GM18519 (cell line): ENCODE data around the gene ATP9A.
"Not testable (repeated sequence)": the region's sequence is repeated elsewhere in the genome, so short reads cannot be mapped to it uniquely, and the experiment has no call there.

Experiments
- ATAC-seq: cut with Tn5 transposase; IDR thresholded peaks from one replicate; pipeline ENCODE4 v1.9.1; 2021; ENCODE audit warnings: mild to moderate bottlenecking, moderate library complexity; ENCODE audit not compliant: unreplicated experiment, low FRiP score

ATP9A gene

DNA sequence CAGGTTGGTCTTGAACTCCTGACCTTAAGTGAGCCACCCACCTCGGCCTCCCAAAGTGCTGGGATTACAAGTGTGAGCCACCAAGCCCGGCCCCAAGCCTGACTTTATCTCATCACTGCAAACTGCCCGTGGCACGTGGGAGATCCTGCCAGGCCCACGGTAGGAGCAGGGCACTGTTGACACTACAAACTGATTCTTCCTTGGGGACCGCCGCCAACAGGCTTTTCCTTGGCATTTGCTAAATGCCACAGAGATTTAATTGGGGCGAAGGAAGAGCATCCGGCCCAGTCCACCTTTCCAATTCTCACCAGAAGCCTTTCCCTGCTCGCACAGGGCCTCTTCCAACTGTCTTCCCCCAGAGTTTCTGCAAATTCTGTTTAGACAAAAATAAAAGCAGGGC lies 11.0 kb downstream of the ATP9A start:
- no peak for ATAC-seq

DNA sequence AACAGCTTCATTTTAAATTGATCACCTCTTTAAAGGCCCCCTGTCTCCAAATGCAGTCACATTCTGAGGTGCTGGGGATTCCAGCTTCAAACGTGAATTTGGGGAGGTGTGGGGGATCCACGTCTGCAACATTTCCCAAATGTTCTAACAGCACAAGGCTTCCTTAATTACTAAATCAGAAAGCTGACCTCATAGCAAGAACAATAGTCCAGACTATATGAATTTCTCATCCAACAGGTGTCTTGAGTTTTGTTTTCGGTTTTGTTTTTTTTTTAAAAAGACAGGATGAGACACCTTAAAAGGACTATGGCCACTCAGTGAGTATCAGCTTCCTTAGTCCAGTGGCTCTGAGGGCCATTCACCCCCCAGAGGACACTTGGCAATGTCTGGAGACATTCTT lies 11.5 kb downstream of the ATP9A start:
- no peak for ATAC-seq

DNA sequence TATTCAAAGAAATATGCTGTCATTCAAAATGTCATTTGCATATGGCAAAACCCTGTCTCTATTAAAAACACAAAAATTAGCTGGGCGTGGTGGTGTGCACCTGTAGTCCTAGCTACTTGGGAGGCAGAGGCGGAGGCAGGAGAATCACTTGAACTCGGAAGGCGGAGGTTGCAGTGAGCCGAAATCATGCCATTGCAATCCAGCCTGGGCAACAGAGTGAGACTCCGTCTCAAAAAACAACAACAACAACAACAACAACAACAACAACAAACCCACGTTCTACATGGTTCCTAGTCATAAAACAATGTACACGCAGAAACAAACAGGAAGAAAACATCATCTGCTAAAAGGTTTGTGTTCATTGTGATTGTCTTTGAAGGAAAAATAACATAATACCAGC lies 15.0 kb downstream of the ATP9A start:
- not testable (repeated sequence) for ATAC-seq

DNA sequence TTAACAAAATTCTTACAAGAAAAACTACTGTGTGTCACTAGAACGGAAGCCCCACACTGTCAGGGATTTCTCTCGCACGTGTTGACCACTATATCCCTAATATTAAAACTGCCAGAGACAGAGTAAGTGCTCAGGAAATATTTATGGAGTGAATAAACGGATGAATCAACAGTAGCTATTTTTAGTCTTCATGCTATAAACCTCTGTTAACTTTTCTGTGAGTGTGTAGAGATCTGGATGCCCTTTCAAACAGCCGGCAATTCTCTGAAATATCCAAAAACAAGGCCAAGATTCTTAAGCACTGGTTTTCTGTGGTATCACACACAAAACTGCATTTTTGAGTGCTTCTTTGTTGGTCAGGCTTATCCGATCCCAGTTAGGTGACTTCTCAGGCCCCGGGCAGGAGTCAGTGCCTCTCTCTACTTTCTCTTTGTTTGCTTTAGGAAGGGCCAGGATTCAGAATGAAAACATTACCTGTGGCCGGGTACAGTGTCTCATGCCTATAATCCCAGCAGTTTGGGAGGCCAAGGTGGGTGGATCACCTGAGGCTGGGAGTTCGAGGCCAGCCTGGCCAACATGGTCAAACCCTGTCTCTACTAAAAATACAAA lies 15.7 kb downstream of the ATP9A start:
- no peak for ATAC-seq

DNA sequence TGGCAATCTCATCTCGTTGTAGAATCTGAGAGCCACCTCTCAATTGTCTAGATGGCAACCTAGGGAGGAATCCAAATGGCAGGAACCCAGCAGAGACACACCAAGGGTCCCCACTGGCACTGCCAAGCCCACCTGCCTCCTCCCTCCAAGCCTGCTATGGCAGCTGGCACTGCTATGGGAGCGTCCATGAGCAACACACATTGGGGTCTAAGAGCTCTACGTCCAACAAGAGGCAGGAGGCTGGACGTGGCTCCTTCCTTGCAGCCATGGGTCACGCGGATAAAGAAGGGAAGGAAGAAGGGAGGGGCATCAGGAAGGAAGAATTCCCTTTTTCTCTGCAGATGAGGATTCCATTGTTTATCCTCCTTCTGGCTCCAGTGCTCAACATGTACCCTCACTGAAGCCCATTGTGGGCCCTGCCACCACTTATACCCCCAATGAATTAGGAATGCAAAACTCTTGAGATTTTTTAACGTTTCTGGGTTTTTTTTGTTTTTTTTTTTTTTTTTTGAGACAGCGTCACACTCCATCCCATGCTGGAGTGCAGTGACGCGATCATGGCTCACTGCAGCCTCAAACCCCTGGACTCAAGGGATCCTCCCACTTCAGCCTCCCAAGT lies 17.3 kb downstream of the ATP9A start:
- no peak for ATAC-seq

DNA sequence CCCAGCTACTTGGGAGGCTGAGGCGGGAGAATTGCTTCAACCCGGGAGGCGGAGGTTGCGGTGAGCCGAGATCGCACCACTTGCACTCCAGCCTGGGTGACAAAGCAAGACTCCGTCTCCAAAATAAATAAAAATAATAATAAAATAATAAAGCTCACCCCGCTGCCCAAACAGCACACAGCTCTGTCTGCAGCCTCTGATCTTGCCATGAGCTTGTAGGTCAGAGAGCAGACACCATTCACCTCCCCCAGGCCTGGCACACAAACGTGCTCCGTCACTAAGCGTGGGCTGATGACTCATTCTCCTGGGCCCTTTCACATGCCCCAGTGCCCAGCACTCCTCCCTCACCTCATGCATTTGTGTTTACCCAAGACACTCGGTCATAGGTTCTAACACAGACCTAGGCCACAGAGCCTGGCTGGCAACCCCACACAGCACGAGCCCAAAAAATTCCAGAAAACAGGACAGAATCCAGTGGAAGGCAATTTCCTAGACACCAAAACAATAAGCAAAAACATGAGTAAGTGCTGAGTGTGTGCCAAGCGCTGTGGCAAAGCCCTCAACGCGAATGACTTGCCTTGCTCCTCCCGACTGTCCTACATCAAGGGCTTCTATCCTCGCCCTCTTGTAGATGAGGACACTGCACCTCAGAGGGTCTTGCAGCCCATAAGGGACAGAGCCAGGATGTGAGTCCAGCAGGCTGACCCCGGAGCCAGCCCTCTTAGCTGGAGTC lies 18.0 kb downstream of the ATP9A start:
- no peak for ATAC-seq

- ATAC-seq: no peak
Measured at GRCh38 chr20:51749674-51750036, 18.5 kb downstream of the ATP9A start.

- no peak for ATAC-seq
Measured at GRCh38 chr20:51747182-51747911, 20.8 kb downstream of the ATP9A start.

DNA sequence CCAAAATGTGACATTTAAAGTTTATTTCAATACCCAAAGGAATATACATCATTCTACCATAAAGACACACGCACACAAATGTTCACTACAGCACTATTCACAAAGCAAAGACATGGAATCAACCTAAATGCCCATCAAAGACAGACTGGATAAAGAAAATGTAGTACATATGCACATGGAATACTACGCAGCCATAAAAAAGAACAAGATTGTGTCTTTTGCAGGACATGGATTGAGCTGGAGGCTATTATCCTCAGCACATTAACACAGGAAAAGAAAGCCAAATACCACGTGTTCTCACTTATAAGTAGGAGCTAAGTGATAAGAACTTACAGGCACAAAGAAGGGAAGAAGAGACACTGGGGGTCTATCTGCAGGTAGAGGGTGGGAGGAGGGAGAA lies 22.4 kb downstream of the ATP9A start:
- no peak for ATAC-seq

- no peak for ATAC-seq
Measured at GRCh38 chr20:51740838-51741237, 27.4 kb downstream of the ATP9A start.

DNA sequence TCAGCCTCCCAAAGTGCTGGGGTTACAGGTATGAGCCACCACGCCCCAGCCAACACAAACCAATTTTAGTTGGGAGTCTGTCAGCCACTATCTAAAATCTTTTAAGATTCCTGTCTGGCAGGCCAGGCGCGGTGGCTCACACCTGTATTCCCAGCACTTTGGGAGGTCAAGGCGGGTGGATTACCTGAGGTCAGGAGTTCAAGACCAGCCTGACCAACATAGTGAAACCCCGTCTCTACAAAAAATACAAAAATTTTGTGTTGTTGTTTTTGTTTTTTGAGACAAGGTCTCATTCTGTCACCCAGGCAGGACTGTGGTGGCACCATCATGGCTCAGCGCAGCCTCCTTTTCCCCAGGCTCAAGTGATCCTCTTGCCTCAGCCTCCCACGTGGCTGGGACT lies 27.9 kb downstream of the ATP9A start:
- ATAC-seq: not testable (repeated sequence)

DNA sequence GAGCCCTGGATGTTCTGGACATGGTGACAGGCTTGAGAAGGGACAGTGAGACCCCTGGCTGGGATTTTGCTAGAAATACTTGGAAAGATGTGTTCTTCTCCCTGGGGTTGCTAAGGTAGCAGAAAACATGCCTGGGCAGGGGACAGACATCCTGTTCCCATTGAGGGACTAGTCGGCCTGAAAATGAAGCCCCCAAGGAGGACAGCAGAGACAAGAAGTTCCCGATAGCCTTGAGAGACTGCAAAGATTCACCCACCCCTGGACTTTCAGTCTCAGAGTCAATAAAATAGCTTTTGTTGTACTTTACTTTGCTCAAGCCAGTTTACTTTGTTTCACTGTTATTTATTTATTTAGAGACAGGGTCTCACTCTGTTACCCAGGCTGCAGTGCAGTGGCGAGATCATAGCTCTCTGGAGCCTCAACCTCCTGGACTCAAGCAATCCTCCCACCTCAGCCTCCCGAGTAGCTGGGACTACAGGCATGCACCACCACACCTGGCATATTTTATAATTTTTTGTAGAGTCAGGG lies 28.4 kb downstream of the ATP9A start:
- no peak for ATAC-seq

GRCh38 chr20:51738877-51739447 lies 29.2 kb downstream of the ATP9A start:
- ATAC-seq: no peak

DNA sequence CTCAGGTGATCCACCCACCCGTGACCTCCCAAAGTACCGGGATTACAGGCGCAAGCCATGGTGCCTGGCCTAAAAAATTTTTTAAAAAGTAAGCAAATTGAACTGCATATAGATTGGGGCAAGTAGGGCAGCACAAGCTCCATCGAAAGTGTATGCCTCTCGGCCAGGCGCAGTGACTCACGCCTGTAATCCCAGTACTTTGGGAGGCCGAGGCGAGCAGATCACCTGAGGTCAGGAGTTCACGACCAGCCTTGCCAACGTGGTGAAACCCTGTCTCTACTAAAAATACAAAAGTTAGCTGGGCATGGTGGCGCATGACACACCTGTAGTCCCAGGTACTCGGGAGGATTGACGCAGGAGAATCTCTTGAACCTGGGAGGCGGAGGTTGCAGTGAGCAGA lies 29.9 kb downstream of the ATP9A start:
- ATAC-seq: not testable (repeated sequence)

DNA sequence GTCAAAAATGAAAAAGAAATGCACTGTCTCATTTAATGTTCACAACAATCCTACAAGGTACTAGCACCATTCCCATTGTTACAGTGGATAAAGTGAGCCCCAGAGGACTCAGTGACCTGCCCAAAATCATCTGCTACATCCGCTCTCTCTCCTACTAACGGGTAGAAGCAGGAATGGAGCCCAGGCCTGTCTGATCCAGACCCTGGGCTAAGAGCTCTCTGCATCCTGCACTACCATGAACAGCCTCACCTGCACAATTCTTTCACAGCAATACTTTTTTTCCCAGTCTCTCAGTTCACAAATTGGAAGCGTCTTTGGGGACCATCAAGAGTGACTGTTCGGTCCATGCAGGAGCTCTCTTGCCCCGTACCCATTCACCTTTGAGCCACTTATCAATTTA lies 31.2 kb downstream of the ATP9A start:
- ATAC-seq: no peak

GRCh38 chr20:51735728-51736600 lies 32.2 kb downstream of the ATP9A start:
- ATAC-seq: no peak

- ATAC-seq: no peak
Measured at GRCh38 chr20:51734876-51735720, 33.1 kb downstream of the ATP9A start.

- ATAC-seq: no peak
Measured at GRCh38 chr20:51733070-51733469, 35.1 kb downstream of the ATP9A start.
